Activated effector memory CD4-positive, alpha-beta T cell treated with anti-CD3 and anti-CD28 coated beads, Interleukin-2, amount 50 U/mL, for 16 hours (primary cell): ENCODE measurements around the gene IL13RA2.

Source experiments
- DNase-seq: peaks from one replicate; pipeline ENCODE4 v3.0.0-alpha.2; 2020

The IL13RA2 gene

DNA sequence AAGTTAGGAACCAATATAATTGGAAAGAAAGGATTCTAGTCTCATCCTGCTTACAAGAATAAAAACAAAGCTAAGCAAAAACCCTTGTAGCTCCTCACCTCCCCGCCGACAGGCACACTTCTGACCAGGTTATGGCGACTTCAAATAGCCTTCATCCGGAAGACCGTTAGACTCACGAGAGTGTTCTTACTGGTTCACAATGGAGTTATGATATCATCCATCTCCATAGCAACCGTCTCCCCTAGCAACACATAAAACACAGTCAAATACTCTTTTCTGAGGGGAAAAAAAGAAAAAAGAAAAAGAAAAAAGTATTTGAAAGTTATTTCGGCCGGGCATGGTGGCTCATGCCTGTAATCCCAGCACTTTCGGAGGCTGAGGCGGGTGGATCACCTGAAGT lies at the start of gene IL13RA2:
Gene IL13RA2, minus strand, starts transcription at position 162 of the 400 bp plus-strand sequence. CDS start 347 bp downstream, outside the sequence.
- DNase-seq: no peak

GRCh38 chrX:115065304-115065703 lies 47.9 kb upstream of the IL13RA2 start:
- no peak for DNase-seq

- no peak for DNase-seq
Observed at GRCh38 chrX:115060013-115060412, 42.6 kb upstream of the IL13RA2 start.

GRCh38 chrX:115058276-115058675 lies 40.9 kb upstream of the IL13RA2 start:
- no peak for DNase-seq

DNA sequence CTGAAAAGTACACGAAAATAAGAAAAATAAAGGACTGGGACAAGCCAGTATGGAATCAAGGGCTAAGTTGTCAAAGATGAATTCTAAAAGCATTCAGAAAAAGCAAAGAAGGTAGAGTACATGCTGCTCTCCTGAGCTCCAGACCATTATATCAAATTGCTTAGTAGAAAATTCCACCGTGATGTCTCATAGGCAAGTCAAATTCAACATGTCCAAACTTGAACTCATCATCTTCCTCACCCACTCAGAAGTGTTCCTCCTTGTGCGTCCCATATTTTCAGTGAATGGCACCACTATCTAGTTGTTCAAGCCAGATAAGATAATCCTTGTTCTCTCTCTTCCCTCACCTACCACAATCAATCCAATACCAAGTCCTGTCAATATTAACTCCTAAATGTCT lies 37.5 kb upstream of the IL13RA2 start:
- DNase-seq: no peak

DNA sequence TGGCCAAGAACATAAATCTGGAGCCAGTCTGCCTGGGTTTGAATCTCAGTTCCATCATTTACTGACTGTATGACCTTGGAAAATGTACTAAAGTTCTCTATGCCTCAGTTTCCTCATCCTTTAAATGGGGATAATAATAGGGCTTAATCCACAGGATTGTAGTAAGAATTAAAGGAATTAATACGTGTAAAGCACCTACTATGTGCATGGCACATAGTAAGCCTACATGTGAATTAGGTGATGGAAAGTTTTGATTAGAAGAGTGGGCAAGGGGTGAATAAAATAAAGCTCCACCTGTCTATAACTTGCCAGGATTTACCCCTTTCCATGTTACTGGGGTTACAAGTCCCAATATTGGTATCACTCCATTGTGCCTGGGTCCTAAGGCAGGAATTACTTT lies 35.8 kb upstream of the IL13RA2 start:
- DNase-seq: no peak

- DNase-seq: no peak
Observed at GRCh38 chrX:115047715-115048114, 30.3 kb upstream of the IL13RA2 start.

GRCh38 chrX:115047181-115047580 lies 29.8 kb upstream of the IL13RA2 start:
- DNase-seq: no peak

GRCh38 chrX:115040417-115040816 lies 23.0 kb upstream of the IL13RA2 start:
- DNase-seq: no peak

DNA sequence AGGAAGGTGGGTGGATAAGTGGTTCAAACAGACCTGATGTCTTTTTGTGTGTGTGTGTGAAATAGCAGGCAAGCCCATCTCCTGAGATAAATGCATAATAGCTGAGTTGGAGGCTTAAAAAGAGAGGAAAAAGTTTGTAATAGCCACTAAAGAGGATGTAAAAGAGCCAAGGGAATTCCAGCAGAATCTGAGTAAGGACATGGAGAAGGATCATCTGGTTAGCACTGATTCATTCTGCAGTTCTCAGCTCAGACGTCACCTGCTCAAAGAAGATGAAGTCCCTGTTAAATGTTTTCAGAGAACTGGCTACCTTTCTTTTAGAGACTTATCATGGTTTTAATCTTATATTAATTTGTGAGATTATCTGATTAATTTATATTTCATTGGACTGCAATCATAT lies 21.0 kb upstream of the IL13RA2 start:
- DNase-seq: no peak

GRCh38 chrX:115036029-115036428 lies 18.6 kb upstream of the IL13RA2 start:
- no peak for DNase-seq

DNA sequence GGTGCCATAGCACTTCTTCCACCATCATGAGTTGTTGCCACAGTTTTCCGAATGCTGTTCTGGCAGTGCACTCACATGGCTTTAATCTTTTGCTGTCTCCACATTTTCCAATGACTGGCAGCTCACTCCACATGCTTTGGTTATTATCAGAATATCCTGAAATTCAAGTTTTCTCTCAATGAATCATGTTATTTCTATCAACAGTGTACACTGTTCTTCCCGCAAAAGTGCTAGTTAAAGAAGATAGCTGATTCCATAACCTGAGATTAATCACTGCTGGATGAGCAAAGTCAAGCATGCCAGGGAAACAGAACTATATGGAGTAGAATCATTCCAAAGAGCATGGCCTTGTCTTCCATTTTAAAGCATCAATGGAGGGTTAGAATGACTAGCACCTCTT lies 14.6 kb upstream of the IL13RA2 start:
- DNase-seq: no peak

DNA sequence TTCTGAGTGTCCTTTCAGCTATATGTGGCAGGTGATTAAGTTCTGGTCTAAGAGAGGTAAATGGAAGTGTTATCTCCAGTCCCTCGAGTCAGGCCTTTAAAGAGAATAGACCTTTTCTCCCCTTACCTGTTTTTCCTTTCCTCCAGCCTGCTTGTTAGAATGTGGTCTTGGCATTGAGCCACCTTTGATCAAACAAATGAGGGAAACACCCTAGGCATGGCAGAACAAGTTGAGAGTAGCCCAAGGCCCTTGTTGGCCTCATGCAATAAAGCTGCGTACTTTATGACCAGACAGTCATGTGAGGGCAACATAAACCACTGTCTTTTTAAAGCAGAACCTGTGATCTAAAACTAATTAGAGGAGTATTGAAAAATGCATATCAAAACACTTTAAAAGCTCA lies 13.2 kb upstream of the IL13RA2 start:
- no peak for DNase-seq

GRCh38 chrX:115029869-115030570 lies 12.6 kb upstream of the IL13RA2 start:
- DNase-seq: no peak

DNA sequence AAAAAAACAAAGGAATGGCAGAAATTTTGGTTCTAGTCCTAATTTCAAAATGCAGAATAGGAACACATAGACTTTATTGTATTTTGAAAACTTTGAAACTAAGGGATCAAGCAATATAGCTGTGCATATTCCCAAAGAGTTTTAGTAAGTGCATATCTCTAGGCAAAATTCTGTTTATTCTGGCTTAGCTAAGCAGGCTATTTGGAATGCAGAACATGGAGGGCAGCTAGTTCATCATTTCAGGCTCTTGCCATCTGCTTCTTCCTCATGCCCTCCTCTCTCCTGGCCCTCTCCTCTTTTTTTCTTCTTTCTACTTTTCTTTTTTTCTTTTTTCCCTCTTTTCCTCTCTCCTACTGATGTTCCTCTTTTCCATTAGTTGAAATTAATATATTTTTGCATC lies 12.0 kb upstream of the IL13RA2 start:
- no peak for DNase-seq

DNA sequence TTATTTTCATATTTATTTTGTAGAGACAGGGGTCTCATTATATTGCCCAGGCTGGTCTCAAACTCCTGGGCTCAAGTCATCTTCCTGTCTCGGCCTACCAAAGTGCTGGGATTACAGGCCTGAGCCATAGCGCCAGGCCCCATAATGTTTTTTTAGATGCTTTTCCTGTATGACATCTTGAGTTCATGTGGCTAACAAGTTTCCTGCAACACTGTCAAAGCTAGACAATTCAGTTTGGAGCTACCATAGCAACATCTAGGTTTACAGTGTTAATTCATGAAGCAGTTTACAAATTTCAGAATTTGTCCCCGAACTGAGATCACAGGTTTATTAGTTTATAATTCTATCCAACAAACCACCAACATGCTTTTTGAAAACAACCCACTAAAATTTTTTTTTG lies 6.4 kb upstream of the IL13RA2 start:
- DNase-seq: no peak

DNA sequence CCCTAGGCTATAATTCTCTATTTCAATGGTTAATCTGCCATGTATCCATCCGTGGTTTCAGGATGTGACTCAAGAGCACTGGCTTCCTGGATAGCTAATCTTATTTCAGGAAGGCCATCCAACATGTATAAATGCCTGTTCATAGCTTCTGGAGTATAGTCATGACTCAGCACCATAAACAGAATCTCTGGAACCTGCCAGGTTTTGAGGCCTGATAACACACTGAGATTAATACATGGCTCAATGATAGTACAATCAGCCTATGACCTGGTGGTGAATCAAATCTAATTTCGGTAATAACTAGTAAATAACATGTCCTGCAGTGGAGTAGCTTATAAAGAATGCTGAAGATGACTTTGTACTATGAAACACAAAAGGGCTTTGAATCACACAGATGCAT lies 5.7 kb upstream of the IL13RA2 start:
- DNase-seq: no peak

GRCh38 chrX:115021121-115021520 lies 3.7 kb upstream of the IL13RA2 start:
- no peak for DNase-seq

GRCh38 chrX:115018944-115019343 lies 1.5 kb upstream of the IL13RA2 start:
- no peak for DNase-seq

- no peak for DNase-seq
Observed at GRCh38 chrX:115018040-115018647, 728 bp upstream of the IL13RA2 start.

- no peak for DNase-seq
Observed at GRCh38 chrX:115013705-115014104, 3.7 kb downstream of the IL13RA2 start.

DNA sequence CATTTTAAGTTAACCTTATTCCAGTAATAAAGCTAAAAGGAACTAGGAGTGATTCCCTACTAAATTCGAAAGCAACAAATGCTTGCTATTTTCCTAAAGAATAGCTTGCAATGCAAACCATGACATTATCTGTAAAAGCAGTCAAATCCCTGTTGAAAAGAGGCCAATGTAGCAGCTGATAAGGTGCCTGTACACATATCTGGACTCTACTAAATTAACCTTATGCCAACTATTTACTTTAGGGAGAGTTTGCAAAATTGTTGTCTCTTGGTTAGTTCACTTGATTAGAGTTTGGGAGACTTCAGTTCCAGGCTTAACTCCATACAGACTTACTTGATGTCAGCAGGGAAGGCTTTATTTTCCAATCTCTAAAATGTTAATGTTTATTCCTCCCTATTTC lies 6.0 kb downstream of the IL13RA2 start:
- DNase-seq: no peak

DNA sequence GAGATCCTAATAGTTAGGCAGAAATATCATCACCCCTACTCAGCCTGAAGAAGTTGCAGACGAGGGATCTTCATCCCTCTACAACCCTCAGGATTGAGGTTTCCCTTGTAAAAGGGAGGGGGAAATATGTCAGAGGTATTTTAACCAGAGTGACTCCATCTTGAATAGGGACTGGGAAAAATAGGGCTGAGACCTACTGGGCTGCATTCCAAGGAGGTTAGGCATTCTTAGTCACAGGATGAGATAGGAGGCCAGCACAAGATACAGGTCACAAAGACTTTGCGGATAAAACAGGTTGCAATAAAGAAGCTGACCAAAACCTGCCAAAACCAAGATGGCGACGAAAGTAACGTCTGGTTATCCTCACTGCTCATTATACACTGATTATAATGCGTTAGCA lies 17.5 kb downstream of the IL13RA2 start:
- DNase-seq: no peak

DNA sequence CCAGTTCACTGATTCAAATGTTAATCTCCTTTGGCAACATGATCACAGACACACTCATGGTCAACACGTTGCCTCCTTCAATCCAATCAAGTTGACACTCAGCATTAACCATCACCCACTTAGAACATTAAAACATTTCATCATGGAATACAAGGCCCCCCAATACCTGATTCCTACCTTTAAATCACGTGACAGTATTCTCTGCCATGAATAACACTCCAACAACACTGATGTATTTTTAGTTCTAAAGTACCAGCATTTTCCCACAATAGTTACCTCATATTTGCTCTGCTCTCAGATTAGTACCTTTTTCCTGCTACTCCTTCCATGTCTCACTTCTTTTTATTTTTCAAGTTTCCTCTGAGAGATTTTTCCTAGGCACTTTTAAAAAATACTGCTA lies 19.6 kb downstream of the IL13RA2 start:
- DNase-seq: no peak
